Activated naive CD4-positive, alpha-beta T cell treated with anti-CD3 and anti-CD28 coated beads, Interleukin-2, amount 50 U/mL, for 16 hours (primary cell): ENCODE results near the gene PIP.
"Not testable (repeated sequence)": the region's sequence is repeated elsewhere in the genome, so short reads cannot be mapped to it uniquely, and the experiment has no call there.

Experiments
- DNase-seq: peaks from one replicate; pipeline ENCODE4 v3.0.0-alpha.2; 2020

Gene PIP, protein sequence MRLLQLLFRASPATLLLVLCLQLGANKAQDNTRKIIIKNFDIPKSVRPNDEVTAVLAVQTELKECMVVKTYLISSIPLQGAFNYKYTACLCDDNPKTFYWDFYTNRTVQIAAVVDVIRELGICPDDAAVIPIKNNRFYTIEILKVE

DNA sequence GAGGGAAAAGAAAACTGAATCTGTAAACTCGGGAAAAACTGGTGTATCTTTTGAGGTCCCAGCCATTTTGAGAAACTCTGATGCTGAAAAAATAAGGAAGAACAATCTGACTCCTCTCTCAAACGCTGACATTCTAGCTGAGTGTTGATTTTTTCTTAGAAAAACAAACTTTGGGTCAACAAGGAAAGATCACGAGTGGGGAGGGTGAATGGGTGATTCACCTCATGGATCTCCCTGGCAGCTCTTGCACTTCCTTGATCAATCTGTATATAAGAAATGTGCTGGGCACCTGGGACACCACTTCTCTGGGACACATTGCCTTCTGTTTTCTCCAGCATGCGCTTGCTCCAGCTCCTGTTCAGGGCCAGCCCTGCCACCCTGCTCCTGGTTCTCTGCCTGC is at the start of gene PIP:
PIP (plus strand) TSS at position 297 of the 400 bp plus-strand sequence; CDS start at position 337, 40 bp downstream.
- no peak for DNase-seq

DNA sequence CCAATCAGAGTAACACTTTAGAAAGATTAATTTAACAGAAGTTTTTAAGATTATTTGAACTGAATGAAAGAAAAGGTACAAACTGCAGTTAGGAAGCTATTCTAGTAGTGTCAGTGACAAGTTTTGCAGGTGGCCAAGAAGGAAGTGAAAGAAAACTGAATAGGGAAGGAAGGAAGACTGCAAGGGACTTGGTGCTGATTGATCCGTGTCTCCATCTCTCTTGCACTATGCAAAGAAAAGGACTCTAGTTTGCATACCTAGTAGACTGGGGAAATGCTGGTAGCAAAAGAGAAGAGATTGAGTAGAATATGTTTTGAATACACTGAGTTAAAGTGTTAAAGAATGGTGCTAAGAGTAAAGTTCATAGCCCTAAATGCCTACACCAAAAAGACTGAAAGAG is 46.8 kb upstream of the PIP start:
- no peak for DNase-seq

DNA sequence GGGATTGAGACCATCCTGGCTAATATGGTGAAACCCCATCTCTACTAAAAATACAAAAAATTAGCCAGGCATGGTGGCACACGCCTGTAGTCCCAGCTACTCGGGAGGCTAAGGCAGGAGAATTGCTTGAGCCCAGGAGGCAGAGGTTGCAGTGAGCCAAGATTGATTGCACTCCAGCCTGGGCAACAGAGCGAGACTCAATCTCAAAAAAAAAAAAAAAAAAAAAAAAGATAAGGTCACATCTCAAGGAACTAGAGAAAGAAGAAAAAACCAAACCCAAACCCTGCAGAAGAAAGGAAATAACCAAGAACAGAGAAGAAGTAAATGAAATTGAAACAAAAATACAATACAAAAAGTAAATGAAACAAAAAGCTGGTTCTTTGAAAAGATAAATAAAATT is 46.3 kb upstream of the PIP start:
- DNase-seq: not testable (repeated sequence)

DNA sequence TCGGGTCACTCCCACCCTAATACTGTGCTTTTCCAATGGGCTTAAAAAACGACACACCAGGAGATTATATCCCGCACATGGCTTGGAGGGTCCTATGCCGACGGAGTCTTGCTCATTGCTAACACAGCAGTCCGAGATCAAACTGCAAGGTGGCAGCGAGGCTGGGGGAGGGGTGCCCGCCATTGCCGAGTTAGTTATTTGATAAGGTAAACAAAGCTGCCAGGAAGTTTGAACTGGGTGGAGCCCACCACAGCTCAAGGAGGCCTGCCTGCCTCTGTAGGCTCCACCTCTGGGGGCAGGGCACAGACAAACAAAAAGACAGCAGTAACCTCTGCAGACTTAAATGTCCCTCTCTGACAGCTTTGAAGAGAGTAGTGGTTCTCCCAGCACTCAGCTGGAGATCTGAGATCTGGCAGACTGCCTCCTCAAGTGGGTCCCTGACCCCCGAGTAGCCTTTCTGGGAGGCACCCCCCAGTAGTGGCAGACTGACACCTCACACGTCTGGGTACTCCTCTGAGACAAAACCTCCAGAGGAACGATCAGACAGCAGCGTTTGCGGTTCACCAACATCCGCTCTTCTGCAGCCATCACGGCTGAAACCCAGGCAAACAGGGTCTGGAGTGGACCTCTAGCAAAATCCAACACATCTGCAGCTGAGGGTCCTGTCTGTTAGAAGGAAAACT is 43.2 kb upstream of the PIP start:
- DNase-seq: not testable (repeated sequence)

DNA sequence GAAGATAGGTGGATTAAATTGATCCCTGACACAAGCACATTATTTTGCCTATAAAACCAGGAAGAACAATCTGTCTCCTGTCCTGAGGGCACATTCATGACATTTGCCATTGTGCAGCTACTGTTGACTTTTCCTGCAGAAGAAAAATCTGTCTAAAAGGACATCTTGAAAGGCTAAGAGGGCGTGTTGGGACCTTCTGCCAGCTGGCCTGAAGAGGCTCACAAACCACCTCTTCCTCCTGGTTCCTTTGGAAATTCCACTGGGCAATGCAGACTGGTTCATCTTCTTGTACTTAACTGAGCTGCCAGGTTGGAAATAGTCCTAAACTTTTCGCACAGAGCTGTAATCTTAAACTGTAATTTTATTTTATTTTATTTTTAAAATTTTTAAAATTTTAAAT is 35.7 kb upstream of the PIP start:
- no peak for DNase-seq

DNA sequence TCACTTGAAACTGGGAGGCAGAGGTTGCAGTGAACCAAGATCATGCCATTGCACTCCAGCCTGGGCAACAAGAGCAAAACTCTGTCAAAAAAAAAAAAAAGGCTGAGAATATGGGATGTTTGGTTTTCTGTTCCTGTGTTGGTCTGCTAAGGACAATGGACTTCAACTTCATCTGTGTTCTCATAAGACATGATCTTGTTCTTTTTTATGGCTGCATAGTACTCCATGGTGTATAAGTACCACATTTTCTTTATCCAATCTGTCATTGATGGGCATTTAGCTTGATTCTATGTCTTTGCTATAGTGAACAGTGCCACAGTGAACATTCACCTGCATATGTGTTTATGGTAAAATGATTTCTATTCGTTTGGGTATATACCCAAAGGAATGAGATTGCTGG is 32.3 kb upstream of the PIP start:
- DNase-seq: not testable (repeated sequence)

DNA sequence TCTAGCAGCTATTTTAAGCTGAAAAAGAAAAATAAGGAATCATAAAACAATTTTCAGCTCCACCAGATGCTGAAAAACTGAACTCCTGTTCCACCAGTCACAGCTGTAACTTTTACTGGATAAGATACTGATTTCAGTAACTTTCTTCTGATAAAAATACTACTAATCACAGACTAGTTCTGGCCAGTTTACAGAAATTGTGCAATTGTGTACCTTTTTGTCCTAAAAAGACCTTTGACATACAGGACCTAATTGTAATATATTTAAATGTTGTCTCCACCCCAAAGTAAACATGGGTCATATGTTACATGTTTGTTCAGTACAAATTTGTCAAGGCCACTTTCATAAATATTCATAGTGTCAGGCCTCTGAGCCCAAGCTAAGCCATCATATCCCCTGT is 27.1 kb upstream of the PIP start:
- no peak for DNase-seq

DNA sequence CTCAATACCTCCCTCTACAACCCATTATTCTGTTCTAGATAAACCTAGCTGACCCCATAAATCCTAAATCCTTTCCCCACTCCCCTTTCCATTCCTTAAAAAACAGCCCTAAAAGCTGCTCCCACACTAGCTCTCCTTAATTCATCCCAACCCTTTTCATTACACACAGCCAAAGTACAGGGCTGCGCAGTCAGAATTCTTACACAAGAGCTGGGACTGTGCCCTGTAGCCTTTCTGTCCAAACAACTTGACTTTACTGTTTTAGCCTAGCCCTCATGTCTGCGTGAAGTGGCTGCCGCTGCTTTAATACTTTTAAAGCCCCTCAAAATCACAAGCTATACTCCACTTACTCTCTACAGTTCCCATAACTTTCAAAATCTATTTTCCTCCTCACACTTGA is 23.9 kb upstream of the PIP start:
- DNase-seq: not testable (repeated sequence)

DNA sequence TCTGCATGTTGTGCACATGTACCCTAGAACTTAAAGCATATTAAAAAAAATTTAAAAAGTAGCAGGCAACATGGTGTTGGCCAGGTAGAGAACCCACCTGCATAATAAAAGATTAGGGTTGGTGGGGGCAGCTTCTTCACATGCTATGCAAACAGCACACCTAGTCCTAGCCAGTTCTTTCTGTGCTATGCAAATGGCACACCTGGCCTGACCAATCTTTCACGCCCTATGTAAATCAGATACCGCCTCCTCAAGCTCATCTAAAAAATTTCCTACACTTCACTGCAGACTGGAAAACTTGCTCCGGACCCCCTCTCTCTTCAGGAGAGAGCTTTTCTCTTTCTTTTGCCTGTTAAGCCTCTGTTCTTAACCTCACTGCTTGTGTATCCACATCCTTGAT is 14.5 kb upstream of the PIP start:
- DNase-seq: no peak

DNA sequence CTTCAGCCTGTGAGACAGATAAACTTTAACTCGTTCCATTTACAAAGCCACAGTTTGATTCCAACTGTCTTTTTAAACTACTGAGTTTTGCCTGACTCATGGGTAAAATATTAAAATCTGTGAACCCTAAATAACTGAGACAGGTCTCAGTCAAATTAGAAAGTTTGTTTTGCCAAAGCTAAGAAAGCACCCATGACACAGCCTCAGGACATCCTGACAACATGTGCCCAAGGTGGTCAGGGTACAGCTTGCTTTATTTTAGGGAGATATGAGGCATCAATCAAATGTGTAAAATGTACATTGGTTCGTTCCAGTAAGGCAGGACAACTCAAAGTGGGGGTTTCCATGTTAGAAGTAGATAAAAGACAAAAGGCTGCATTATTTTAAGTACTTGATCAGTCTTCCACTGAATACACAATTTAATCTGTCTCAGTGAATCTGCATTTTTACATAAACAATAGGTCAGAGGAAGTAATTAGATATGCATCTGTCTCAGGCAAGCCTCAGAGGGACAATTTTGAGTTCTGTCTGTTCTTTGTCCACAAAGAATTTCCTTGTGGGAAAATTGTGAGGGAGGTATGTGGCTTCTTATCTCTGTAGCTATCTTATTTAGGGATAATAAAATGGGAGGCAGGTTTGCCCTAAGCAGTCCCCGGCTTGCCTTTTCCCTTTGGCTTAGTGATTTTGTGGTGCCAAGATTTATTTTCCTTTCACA is 11.0 kb upstream of the PIP start:
- no peak for DNase-seq

DNA sequence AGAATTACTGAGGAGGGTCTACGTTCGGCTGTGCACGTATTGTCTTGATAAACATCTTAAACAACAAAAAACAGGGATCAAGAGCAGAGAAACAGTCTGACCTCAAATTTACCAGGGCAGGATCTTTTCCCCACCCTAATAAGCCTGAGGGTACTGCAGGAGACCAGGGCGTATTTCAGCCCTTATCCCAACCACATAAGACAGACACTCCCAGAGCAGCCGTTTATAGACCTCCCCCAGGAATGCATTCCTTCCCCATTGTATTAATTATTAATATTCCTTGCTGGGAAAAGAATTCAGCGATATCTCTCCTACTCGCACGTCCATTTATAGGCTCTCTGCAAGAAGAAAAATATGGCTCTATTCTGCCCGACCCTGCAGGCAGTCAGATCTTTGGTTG is 8.6 kb upstream of the PIP start:
- DNase-seq: not testable (repeated sequence)

DNA sequence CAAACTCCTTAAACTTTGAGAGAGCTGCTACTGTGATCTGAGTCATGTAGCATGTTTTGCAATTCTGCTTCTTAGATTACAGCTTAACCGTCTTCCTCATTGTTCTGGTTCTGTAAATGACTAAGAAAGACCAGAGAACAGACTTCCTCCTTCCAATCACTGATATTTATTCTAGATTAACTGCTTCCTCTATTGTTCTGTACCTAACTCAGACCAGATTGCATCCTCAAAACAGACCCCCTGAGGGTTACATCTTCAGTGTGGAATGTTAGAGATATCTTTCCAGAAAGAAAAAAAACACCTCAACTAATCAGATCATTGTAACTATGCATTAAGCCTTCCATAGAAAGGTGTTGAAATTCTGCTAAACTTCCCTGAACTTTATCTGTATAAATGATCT is 5.7 kb upstream of the PIP start:
- no peak for DNase-seq

DNA sequence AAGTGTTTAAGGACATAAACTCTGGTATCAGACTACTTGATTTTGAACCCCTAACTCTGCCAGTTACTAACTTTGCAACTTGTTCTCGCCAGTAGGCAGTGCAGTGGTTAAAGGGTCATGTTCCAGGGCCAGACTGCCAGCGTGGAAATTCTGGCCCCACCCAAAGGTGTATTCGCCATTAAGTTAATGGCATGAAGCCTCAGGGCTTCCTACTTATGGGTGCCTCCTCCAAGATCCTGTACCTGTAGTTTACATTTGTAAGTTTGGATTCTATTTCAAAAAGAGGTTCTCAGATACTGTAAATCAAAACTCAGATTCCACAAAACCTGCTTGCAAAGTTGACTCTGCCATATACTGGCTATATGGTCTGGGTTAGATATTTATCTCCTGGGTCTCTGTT is 2.8 kb upstream of the PIP start:
- DNase-seq: no peak

DNA sequence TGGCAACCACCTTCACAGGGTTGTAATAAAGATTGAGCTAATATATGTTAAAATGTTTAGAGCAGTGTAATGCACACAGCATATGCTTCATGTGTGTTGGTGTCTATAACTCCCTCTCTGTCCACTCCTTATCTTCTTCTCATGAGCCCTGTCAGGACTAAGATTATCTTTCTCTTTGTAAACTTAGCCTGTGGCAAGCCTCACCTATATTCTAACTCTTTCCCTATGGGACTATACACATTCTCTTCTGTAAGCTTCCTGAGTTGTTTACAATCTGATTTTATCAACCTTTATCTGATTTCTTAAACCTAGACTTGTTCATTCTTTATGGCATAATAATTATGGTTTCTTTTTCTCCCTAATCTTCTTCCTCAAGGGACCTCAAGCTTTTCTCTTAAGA is 2.4 kb upstream of the PIP start:
- no peak for DNase-seq

DNA sequence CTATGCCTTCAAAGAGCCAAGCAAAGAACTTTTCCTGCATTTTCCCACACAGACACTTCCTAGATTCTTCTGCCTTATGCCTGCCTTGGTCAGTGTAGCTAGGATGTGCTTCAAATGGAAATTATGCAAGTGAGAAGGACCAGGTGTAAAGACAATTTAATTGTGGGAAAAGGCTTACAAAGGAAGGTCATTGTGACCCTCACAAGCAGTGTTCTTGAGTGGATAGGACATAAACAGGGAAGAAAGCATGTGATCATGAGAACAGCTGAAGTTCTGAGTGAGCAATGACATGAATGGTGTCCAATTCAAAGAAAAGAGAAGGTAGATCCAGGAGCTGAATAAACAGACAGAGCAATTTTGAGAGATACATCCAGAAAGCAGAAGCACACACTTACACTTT is 1.3 kb upstream of the PIP start:
- no peak for DNase-seq

DNA sequence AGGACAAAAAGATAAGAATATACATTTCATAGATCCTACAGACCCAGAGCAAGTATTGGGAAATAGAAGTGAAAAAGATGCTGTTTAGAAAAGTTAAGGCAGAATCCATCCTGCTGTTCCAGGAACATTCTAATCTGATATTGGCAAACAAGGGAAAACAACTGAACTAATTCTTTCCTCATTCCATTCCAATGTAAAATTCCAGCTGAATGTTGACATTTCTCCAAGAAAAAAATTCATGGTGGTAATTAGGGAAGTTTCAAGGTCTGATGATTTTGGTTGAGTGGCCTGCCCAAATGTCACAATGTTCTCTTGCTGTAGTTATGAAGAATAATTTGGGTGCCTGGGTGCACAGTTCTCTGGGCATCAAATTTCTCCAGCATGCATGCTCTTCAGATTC is 15.2 kb downstream of the PIP start:
- no peak for DNase-seq

DNA sequence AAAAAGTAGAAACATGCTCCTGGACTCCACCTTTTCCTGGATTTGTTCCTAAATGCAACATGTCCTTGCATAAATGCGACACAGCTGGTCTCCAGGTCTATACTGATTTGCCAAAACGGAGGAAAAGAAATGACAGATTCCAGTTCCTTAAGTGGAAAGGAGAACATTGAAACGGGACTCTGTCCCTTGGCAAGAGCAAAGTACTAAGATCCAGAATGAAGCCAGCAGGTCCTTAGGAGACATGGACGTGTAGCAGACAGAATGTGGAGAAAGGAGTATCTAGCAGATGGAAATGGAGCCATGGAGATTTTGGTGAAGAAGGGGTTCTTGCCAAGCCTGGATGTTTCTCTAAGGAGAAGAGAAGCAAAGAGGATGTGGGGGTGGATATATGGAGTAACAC is 16.2 kb downstream of the PIP start:
- no peak for DNase-seq

DNA sequence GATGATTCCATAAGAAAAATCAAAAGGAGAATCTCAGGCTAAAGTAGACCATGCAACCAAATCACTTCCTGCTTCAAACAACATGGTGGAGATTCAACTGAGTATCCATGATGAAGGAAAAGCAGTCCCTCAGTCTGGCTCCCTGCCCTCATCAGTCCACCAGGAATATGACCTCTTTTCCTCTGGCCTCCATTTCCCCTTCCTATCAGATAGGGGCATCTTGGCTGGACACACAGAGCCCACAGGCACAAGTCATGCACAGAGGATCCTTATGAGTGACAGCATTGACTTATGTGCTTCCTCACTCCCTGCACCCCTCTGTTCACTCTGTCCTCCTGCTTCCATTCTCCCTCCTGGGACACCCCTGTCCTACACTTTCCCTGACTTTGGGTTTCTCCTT is 16.8 kb downstream of the PIP start:
- DNase-seq: no peak

DNA sequence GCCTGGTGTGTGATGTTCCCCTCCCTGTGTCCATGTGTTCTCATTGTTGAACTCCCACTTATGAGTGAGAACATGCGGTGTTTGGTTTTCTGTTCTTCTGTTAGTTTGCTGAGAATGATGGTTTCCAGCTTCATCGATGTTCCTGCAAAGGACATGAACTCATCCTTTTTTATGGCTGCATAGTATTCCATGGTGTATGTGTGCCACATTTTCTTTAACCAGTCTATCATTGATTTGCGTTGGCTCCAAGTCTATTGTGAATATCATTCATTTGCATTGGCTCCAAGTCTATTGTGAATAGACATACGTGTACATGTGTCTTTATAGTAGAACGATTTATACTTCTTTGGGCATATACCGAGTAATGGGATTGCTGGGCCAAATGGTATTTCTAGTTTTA is 18.8 kb downstream of the PIP start:
- not testable (repeated sequence) for DNase-seq

DNA sequence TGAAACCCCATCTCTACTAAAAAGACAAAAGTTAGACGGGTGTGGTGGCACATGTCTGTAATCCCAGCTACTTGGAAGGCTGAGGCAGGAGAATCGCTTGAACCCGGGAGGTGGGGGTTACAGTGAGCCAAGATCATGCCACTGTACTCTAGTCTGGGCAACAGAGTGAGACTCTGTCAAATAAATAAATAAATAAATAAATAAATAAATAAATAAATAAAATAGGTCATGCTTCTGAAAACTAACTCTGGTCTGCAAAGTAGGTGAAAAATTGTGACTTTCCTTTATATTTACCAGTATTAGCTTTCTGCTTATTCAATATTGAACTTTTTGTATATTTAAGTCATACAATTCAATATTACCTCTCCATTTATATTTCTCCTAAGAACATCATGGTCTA is 26.7 kb downstream of the PIP start:
- not testable (repeated sequence) for DNase-seq

DNA sequence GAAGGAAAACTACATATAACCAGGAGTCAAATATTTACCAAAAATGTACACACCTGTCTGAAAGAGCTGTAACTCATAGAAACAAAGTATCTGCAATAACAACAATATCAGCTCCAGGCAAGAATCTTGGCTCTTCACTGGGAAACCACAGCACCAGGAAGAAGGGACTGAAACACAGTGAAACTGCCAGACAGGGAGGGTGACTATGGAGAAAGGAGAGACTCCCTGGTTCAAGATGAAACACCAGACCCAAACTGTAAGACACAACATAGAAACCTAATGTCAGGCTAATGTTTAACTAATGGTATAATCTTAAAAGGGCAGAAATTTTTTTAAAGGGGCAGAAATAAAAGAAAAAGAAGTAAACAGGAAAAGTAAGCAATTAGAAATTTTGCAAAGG is 39.8 kb downstream of the PIP start:
- DNase-seq: no peak

DNA sequence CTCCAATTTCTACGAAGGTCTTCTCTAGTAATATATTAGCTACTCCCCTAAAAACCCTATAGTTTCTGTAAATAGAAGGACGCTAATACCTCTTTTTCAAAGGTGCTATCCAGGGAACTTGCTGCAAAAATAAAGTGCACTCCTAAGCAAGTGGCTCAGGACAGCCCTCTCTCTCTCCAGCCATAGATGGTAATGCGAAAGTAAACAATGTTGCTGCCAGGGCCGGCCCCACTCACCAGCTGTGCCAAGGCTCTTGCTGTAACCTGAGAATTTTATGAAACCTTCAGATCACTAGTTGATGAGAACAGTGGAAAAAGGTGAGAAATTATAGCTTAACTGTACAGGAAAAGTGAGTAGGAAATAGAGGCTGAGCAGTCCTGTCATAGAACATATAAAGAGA is 40.5 kb downstream of the PIP start:
- DNase-seq: no peak

DNA sequence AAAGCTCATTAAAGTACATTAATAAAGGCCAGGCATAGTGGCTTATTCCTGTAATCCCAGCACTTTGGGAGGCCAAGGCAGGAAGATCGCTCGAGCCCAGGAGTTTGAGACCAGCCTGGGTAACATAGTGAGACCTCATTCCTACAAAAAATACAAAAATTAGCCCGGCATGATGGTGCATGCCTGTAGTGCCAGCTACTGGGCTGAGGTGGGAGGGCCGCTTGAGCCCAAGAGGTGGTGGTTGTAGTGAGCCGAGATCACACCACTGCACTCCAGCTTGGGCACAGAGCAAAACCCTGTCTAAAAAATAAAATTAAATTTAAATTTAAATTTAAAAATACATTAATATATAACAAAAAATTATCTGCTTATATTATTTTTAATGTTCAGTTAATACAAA is 44.3 kb downstream of the PIP start:
- no peak for DNase-seq

DNA sequence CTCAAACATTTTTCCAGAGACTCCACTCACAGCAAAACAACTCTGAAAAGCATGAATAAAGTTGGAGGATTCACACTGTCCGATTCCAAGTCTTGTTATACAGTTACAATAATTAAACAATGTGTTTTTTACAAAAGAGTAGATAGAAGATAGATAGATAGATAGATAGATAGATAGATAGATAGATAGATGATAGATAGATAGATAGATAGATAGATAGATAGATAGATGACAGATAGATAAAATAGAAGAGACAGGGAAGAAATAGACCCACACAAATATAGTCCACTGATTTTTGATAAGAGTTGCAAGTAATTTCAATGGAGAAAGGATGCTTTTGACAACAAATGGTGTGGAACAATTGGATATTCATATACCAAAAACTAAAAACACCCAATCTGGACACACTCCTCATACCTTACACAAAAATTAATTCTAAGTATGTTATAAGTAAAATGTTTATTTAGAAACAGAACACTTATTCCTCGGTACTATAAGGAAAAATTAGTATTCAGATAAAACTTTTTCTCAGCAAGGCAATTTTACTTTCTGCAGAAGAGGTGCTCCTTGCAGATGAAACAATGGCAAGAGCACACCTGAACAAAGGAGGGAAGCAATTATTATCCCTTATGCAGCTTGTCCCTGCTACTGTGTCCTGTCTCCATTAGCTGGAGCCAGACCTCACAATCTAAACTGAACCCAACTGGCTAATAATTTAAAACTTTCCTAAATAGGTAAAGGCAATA is 45.7 kb downstream of the PIP start:
- no peak for DNase-seq
